ENCODE results near the gene EME2.

The EME2 gene

GRCh38 chr16:1759511-1759910 is 13.1 kb upstream of the EME2 start:
- TF ChIP-seq CTCF (IDR thresholded peaks at IDR 0.05), result no peak

- no peak for TF ChIP-seq CTCF (IDR thresholded peaks at IDR 0.05)
Observed at GRCh38 chr16:1760911-1761310, 11.7 kb upstream of the EME2 start.

GRCh38 chr16:1761751-1762150 is 10.9 kb upstream of the EME2 start:
- TF ChIP-seq CTCF (IDR thresholded peaks at IDR 0.05), result no peak

GRCh38 chr16:1762196-1762878 is 10.3 kb upstream of the EME2 start:
- no peak for TF ChIP-seq CTCF (IDR thresholded peaks at IDR 0.05)

- no peak for TF ChIP-seq CTCF (IDR thresholded peaks at IDR 0.05)
Observed at GRCh38 chr16:1762879-1763520, 9.6 kb upstream of the EME2 start.

- TF ChIP-seq CTCF (IDR thresholded peaks at IDR 0.05), result peak; percentile 37; the same call in 1 of the 2 replicates
Observed at GRCh38 chr16:1763521-1764511, 8.8 kb upstream of the EME2 start.

- TF ChIP-seq CTCF (IDR thresholded peaks at IDR 0.05), result no peak
Observed at GRCh38 chr16:1764971-1765370, 7.6 kb upstream of the EME2 start.

Measured in LNCAP (cell line).